ENCODE results near the gene MYRIP.

- TF ChIP-seq ZNF274 (IDR thresholded peaks at IDR 0.05; ENCODE audit: low read depth, low read length) (no peak), YY1 (IDR thresholded peaks at IDR 0.05; ENCODE audit: insufficient read depth, insufficient read length) (no peak), SUZ12 (IDR thresholded peaks at IDR 0.05; ENCODE audit: extremely low read depth, insufficient read depth, insufficient read length) (no peak)
These were observed 5.5 kb upstream of the MYRIP start for GRCh38 chr3:39803956-39804355.
